ENCODE results near the gene CTSE.
"Not testable (repeated sequence)": the region's sequence is repeated elsewhere in the genome, so short reads cannot be mapped to it uniquely, and the experiment has no call there.

CTSE gene

GRCh38 chr1:206023695-206024094, at the start of gene CTSE:
Gene CTSE (minus strand): TSS chr1:206023895. CDS start chr1:206023791, 104 bp downstream.
- DNase-seq, result no peak

- no peak for DNase-seq
These were observed 47.1 kb upstream of the CTSE start for GRCh38 chr1:206070627-206071304.

GRCh38 chr1:206068314-206068713, 44.6 kb upstream of the CTSE start:
- DNase-seq, result no peak

GRCh38 chr1:206067486-206068227, 44.0 kb upstream of the CTSE start:
- DNase-seq, result no peak

GRCh38 chr1:206066479-206067171, 42.9 kb upstream of the CTSE start:
- no peak for DNase-seq

GRCh38 chr1:206065547-206066145, 42.0 kb upstream of the CTSE start:
- DNase-seq, result no peak

- DNase-seq, result not testable (repeated sequence)
These were observed 40.8 kb upstream of the CTSE start for GRCh38 chr1:206064501-206064900.

GRCh38 chr1:206064001-206064400, 40.3 kb upstream of the CTSE start:
- not testable (repeated sequence) for DNase-seq

- DNase-seq, result no peak
These were observed 38.8 kb upstream of the CTSE start for GRCh38 chr1:206062464-206062863.

- DNase-seq, result no peak
These were observed 37.1 kb upstream of the CTSE start for GRCh38 chr1:206060844-206061243.

GRCh38 chr1:206059355-206059915, 35.7 kb upstream of the CTSE start:
- DNase-seq, result no peak

GRCh38 chr1:206058927-206059292, 35.2 kb upstream of the CTSE start:
- DNase-seq, result no peak

GRCh38 chr1:206058289-206058926, 34.7 kb upstream of the CTSE start:
- not testable (repeated sequence) for DNase-seq

GRCh38 chr1:206055639-206056323, 32.1 kb upstream of the CTSE start:
- DNase-seq, result not testable (repeated sequence)

- not testable (repeated sequence) for DNase-seq
These were observed 31.5 kb upstream of the CTSE start for GRCh38 chr1:206055069-206055625.

GRCh38 chr1:206053616-206054015, 29.9 kb upstream of the CTSE start:
- DNase-seq, result not testable (repeated sequence)

- not testable (repeated sequence) for DNase-seq
These were observed 29.4 kb upstream of the CTSE start, which contains the start of gene RHEX for GRCh38 chr1:206052919-206053610. Gene RHEX (plus strand): TSS chr1:206053173. CDS start chr1:206097829, 44,656 bp downstream.

GRCh38 chr1:206052231-206052865, 28.7 kb upstream of the CTSE start:
- not testable (repeated sequence) for DNase-seq

- DNase-seq, result no peak
These were observed 27.1 kb upstream of the CTSE start for GRCh38 chr1:206050655-206051235.

All from stimulated activated naive CD4-positive, alpha-beta T cell (primary cell).